Measurements from ENCODE around the gene SLC2A1.

Gene SLC2A1

GRCh38 chr1:42978317-42979035 is 19.8 kb upstream of the SLC2A1 start:
- Histone ChIP-seq H3K27me3 (ENCODE audit: insufficient read depth, low read length, poor library complexity) (no peaks in the 10 kb centered on the region), H3K4me2 (ENCODE audit: low read length) (no peak overlapping the region), H3K4ac (ENCODE audit: low read depth, low read length) (peak overlapping the region; percentile 63), H2BK120ac (ENCODE audit: low read depth, low read length) (no peak overlapping the region), H3K36me3 (ENCODE audit: control insufficient read depth, insufficient read depth, low read length) (no peaks in the 10 kb centered on the region), H2BK15ac (replicated peaks; ENCODE audit: low read depth) (no peak overlapping the region), H3K27ac (ENCODE audit: low read depth, low read length) (peak overlapping the region; percentile 56), H3K56ac (ENCODE audit: low read length) (peak overlapping the region; percentile 78), H2BK5ac (ENCODE audit: low read length) (peak overlapping the region; percentile 69), H3K18ac (ENCODE audit: low read length) (peak overlapping the region; percentile 56), H3K9ac (ENCODE audit: low read length) (peak overlapping the region; percentile 19), H4K5ac (ENCODE audit: low read length) (no peak overlapping the region), H3K23ac (ENCODE audit: low read length) (no peak overlapping the region), H3K4me3 (ENCODE audit: low read length) (no peak overlapping the region), H4K8ac (ENCODE audit: low read depth, low read length) (no peak overlapping the region), H3K4me1 (ENCODE audit: control insufficient read depth, low read depth, low read length) (peaks cover 26% of the 10 kb centered on the region), H3K79me1 (ENCODE audit: low read length) (no peaks in the 10 kb centered on the region), H3K79me2 (ENCODE audit: control insufficient read depth, insufficient read depth, low read length) (no peaks in the 10 kb centered on the region), H2AK5ac (ENCODE audit: low read length) (peak overlapping the region; percentile 61)
- WGBS (ENCODE audit: extremely low coverage, insufficient coverage, low lambda C conversion rate), result no CpG with 5 or more reads among the region's 14 CpGs
- peak; percentile 81 for DNase-seq

- peak overlapping the region; percentile 56 for H3K27ac ChIP-seq (ENCODE audit: low read depth, low read length)
- no peaks in the 10 kb centered on the region for H3K27me3 ChIP-seq (ENCODE audit: insufficient read depth, low read length, poor library complexity)
- H3K23ac ChIP-seq (ENCODE audit: low read length), result no peak overlapping the region
- H3K4ac ChIP-seq (ENCODE audit: low read depth, low read length), result no peak overlapping the region
- no peak overlapping the region for H3K56ac ChIP-seq (ENCODE audit: low read length)
- H4K8ac ChIP-seq (ENCODE audit: low read depth, low read length), result no peak overlapping the region
- H3K36me3 ChIP-seq (ENCODE audit: control insufficient read depth, insufficient read depth, low read length), result no peaks in the 10 kb centered on the region
- H2AK5ac ChIP-seq (ENCODE audit: low read length), result no peak overlapping the region
- H3K79me1 ChIP-seq (ENCODE audit: low read length), result no peaks in the 10 kb centered on the region
- H3K4me3 ChIP-seq (ENCODE audit: low read length), result no peak overlapping the region
- H3K18ac ChIP-seq (ENCODE audit: low read length), result no peak overlapping the region
- WGBS (ENCODE audit: extremely low coverage, insufficient coverage, low lambda C conversion rate), result no CpG with 5 or more reads among the region's 1 CpG
- H4K5ac ChIP-seq (ENCODE audit: low read length), result no peak overlapping the region
- no peak overlapping the region for H3K9ac ChIP-seq (ENCODE audit: low read length)
- H2BK120ac ChIP-seq (ENCODE audit: low read depth, low read length), result no peak overlapping the region
- peaks cover 26% of the 10 kb centered on the region for H3K4me1 ChIP-seq (ENCODE audit: control insufficient read depth, low read depth, low read length)
- H3K4me2 ChIP-seq (ENCODE audit: low read length), result no peak overlapping the region
- no peaks in the 10 kb centered on the region for H3K79me2 ChIP-seq (ENCODE audit: control insufficient read depth, insufficient read depth, low read length)
- H2BK5ac ChIP-seq (ENCODE audit: low read length), result no peak overlapping the region
- no peak for DNase-seq
- no peak overlapping the region for H2BK15ac ChIP-seq (replicated peaks; ENCODE audit: low read depth)
Observed at GRCh38 chr1:42977653-42978052, 19.0 kb upstream of the SLC2A1 start.

DNA sequence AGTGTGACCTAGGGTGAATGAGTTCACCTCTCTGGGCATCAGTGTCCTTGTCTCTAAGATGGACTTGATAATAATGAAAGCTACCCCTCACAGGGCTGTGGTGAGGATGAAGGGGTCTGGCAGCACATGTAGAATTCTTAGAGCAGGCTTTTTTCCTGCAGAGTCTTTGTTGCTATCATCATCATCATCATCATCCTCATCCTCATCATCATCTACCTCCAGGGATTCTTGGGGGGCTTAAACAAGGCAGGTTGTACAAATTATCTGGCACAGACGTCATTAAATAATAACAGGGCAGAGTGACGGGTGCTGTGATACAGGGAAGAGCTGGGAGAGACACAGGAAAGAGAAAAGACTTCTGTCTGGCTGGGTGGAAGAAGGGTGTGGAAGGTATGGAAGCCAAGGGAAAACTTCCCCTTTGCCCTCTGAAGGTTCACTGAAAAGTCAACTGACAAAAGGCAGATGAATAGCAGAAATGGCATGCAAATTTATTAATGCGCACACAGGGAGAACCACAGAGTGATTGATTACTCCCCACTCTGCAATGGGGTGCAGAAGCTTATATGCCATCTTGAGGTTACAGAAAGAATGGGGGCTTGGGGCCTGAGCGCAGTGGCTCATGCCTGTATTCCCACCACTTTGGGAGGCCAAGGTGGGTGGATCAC is 17.0 kb upstream of the SLC2A1 start:
- Histone ChIP-seq H3K36me3 (ENCODE audit: control insufficient read depth, insufficient read depth, low read length) (no peaks in the 10 kb centered on the region), H3K27me3 (ENCODE audit: insufficient read depth, low read length, poor library complexity) (no peaks in the 10 kb centered on the region), H3K4me2 (ENCODE audit: low read length) (no peak overlapping the region), H2BK15ac (replicated peaks; ENCODE audit: low read depth) (no peak overlapping the region), H2BK120ac (ENCODE audit: low read depth, low read length) (no peak overlapping the region), H2AK5ac (ENCODE audit: low read length) (no peak overlapping the region), H3K79me1 (ENCODE audit: low read length) (no peaks in the 10 kb centered on the region), H3K4me1 (ENCODE audit: control insufficient read depth, low read depth, low read length) (peaks cover 19% of the 10 kb centered on the region), H4K8ac (ENCODE audit: low read depth, low read length) (no peak overlapping the region), H4K5ac (ENCODE audit: low read length) (no peak overlapping the region), H3K4ac (ENCODE audit: low read depth, low read length) (no peak overlapping the region), H3K9ac (ENCODE audit: low read length) (no peak overlapping the region), H2BK5ac (ENCODE audit: low read length) (no peak overlapping the region), H3K18ac (ENCODE audit: low read length) (no peak overlapping the region), H3K23ac (ENCODE audit: low read length) (no peak overlapping the region), H3K27ac (ENCODE audit: low read depth, low read length) (no peak overlapping the region), H3K56ac (ENCODE audit: low read length) (no peak overlapping the region), H3K4me3 (ENCODE audit: low read length) (no peak overlapping the region), H3K79me2 (ENCODE audit: control insufficient read depth, insufficient read depth, low read length) (no peaks in the 10 kb centered on the region)
- no peak for DNase-seq
- WGBS (ENCODE audit: extremely low coverage, insufficient coverage, low lambda C conversion rate), result no CpG with 5 or more reads among the region's 4 CpGs

GRCh38 chr1:42974767-42975437 is 16.2 kb upstream of the SLC2A1 start:
- no peak overlapping the region for H2BK15ac ChIP-seq (replicated peaks; ENCODE audit: low read depth)
- no peak overlapping the region for H3K4ac ChIP-seq (ENCODE audit: low read depth, low read length)
- no peak overlapping the region for H3K4me3 ChIP-seq (ENCODE audit: low read length)
- no peaks in the 10 kb centered on the region for H3K79me2 ChIP-seq (ENCODE audit: control insufficient read depth, insufficient read depth, low read length)
- no peak overlapping the region for H3K56ac ChIP-seq (ENCODE audit: low read length)
- H3K4me1 ChIP-seq (ENCODE audit: control insufficient read depth, low read depth, low read length), result peaks cover 12% of the 10 kb centered on the region
- no peak overlapping the region for H4K5ac ChIP-seq (ENCODE audit: low read length)
- H4K8ac ChIP-seq (ENCODE audit: low read depth, low read length), result no peak overlapping the region
- no peaks in the 10 kb centered on the region for H3K27me3 ChIP-seq (ENCODE audit: insufficient read depth, low read length, poor library complexity)
- H3K27ac ChIP-seq (ENCODE audit: low read depth, low read length), result no peak overlapping the region
- DNase-seq, result no peak
- no peak overlapping the region for H3K9ac ChIP-seq (ENCODE audit: low read length)
- no peak overlapping the region for H3K23ac ChIP-seq (ENCODE audit: low read length)
- H2BK5ac ChIP-seq (ENCODE audit: low read length), result no peak overlapping the region
- H2BK120ac ChIP-seq (ENCODE audit: low read depth, low read length), result no peak overlapping the region
- no peak overlapping the region for H2AK5ac ChIP-seq (ENCODE audit: low read length)
- H3K18ac ChIP-seq (ENCODE audit: low read length), result no peak overlapping the region
- H3K36me3 ChIP-seq (ENCODE audit: control insufficient read depth, insufficient read depth, low read length), result no peaks in the 10 kb centered on the region
- H3K4me2 ChIP-seq (ENCODE audit: low read length), result no peak overlapping the region
- WGBS (ENCODE audit: extremely low coverage, insufficient coverage, low lambda C conversion rate), result no CpG with 5 or more reads among the region's 3 CpGs
- no peaks in the 10 kb centered on the region for H3K79me1 ChIP-seq (ENCODE audit: low read length)

- WGBS (ENCODE audit: extremely low coverage, insufficient coverage, low lambda C conversion rate), result no CpG with 5 or more reads among the region's 3 CpGs
- Histone ChIP-seq H3K27ac (ENCODE audit: low read depth, low read length) (no peak overlapping the region), H3K4me3 (ENCODE audit: low read length) (no peak overlapping the region), H3K9ac (ENCODE audit: low read length) (no peak overlapping the region), H3K79me2 (ENCODE audit: control insufficient read depth, insufficient read depth, low read length) (no peaks in the 10 kb centered on the region), H3K79me1 (ENCODE audit: low read length) (no peaks in the 10 kb centered on the region), H4K5ac (ENCODE audit: low read length) (no peak overlapping the region), H3K27me3 (ENCODE audit: insufficient read depth, low read length, poor library complexity) (no peaks in the 10 kb centered on the region), H2BK120ac (ENCODE audit: low read depth, low read length) (no peak overlapping the region), H3K4ac (ENCODE audit: low read depth, low read length) (no peak overlapping the region), H3K23ac (ENCODE audit: low read length) (no peak overlapping the region), H3K18ac (ENCODE audit: low read length) (no peak overlapping the region), H3K4me1 (ENCODE audit: control insufficient read depth, low read depth, low read length) (peaks cover 6% of the 10 kb centered on the region), H4K8ac (ENCODE audit: low read depth, low read length) (no peak overlapping the region), H3K4me2 (ENCODE audit: low read length) (no peak overlapping the region), H3K56ac (ENCODE audit: low read length) (no peak overlapping the region), H2BK5ac (ENCODE audit: low read length) (no peak overlapping the region), H2AK5ac (ENCODE audit: low read length) (no peak overlapping the region), H2BK15ac (replicated peaks; ENCODE audit: low read depth) (no peak overlapping the region), H3K36me3 (ENCODE audit: control insufficient read depth, insufficient read depth, low read length) (no peaks in the 10 kb centered on the region)
- no peak for DNase-seq
Observed at GRCh38 chr1:42973799-42974198, 15.1 kb upstream of the SLC2A1 start.

Data from mesendoderm (in vitro differentiated cells).